OCI-M2 (cell line): ENCODE results near the gene RAD51B.
"Not testable (repeated sequence)": the region's sequence is repeated elsewhere in the genome, so short reads cannot be mapped to it uniquely, and the experiment has no call there.

ENCODE experiments used
- DNase-seq: peaks from one replicate; lab custom pipeline; 2025; ENCODE audit not compliant: unreplicated experiment; lab: John Stamatoyannopoulos, UW

The RAD51B gene

GRCh38 chr14:68698773-68699172 is 879.2 kb downstream of the RAD51B start:
- DNase-seq, result not testable (repeated sequence)

- DNase-seq, result no peak
Observed at GRCh38 chr14:68701001-68701741, 881.6 kb downstream of the RAD51B start.

- no peak for DNase-seq
Observed at GRCh38 chr14:68702135-68702534, 882.6 kb downstream of the RAD51B start.

DNA sequence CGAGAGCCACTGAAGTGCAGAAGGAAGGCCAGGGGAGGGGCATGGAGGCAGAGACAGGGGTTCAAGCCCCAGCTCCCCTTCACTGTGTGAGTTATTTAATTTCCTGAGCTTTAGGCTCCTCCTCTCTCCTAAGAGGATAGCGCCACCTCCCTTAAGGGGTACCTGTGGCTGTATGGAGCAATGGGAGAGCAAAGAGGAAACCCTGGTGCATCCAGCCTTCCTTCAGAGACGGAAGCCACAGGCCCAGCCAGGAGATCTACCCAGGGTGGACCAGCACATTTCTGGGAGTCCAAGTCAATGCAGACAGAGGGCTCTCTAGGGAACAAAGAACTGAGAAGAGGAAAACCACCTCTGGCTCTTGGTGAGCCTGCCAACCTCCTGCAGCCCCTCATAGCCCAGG is 883.0 kb downstream of the RAD51B start:
- no peak for DNase-seq

GRCh38 chr14:68703093-68703492 is 883.5 kb downstream of the RAD51B start:
- DNase-seq, result no peak

- DNase-seq, result no peak
Observed at GRCh38 chr14:68704736-68705720, 885.4 kb downstream of the RAD51B start.

GRCh38 chr14:68705741-68706283 is 886.2 kb downstream of the RAD51B start:
- DNase-seq, result no peak

DNA sequence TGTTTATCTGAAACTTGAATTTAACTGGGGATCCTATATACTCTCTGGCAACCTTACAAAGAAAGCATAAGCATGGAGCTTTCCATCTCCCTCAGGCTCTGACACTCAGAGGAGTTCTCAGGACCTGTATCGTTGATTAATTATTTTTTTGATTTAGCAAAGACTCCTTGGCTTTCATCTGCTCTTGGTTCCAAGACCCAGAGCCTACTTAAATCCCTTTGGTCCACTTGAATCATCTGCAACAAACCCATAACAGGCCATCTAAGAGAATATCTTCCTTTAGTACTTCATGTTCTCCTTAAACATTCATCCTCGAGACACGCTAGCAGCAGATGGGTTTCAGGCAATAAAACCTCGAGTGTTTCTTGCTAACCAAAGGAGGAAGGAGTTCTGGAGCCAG is 887.9 kb downstream of the RAD51B start:
- DNase-seq, result no peak

DNA sequence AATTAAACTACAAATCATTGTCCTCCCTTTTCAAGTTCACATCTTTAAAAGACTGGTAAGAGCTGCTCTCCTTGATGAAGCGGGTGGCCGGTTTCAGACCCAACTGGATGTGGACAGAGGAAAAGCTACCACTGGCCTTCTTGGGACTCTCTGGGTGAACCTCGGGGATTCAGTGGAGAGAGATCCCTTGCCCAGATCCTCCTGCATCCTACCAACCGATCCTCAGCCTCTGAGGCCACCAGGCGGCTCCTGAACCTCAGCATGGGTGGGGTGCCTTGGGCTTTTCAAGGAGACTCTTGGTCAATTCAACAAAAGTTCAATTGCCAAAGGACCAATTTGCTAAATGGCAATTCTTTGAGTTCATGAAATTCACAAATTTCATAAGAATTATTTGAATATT is 888.8 kb downstream of the RAD51B start:
- no peak for DNase-seq

- DNase-seq, result no peak
Observed at GRCh38 chr14:68709007-68709406, 889.4 kb downstream of the RAD51B start.

DNA sequence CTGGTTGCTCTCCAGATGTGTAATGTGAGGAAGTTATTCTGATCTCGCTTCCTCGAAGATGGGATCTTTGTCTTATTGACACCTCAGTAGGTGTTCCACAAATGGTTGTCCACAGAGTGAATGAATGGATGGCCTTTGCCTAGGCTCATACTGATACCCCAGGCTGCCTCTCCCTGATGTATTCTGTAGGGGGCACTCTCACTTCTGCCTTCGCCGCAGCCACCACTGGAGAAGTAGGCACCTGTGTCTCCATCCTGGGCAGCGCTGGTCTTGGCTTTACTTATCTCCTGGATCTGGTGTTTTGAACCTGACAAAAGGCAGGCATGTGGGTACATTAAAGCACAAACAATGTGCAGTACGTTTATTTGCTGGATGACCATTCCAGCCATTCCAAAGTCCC is 891.2 kb downstream of the RAD51B start:
- DNase-seq, result no peak

- DNase-seq, result no peak
Observed at GRCh38 chr14:68711561-68712309, 892.2 kb downstream of the RAD51B start.

GRCh38 chr14:68712703-68713370 is 893.3 kb downstream of the RAD51B start:
- DNase-seq, result no peak

GRCh38 chr14:68713782-68714181 is 894.2 kb downstream of the RAD51B start:
- DNase-seq, result no peak

DNA sequence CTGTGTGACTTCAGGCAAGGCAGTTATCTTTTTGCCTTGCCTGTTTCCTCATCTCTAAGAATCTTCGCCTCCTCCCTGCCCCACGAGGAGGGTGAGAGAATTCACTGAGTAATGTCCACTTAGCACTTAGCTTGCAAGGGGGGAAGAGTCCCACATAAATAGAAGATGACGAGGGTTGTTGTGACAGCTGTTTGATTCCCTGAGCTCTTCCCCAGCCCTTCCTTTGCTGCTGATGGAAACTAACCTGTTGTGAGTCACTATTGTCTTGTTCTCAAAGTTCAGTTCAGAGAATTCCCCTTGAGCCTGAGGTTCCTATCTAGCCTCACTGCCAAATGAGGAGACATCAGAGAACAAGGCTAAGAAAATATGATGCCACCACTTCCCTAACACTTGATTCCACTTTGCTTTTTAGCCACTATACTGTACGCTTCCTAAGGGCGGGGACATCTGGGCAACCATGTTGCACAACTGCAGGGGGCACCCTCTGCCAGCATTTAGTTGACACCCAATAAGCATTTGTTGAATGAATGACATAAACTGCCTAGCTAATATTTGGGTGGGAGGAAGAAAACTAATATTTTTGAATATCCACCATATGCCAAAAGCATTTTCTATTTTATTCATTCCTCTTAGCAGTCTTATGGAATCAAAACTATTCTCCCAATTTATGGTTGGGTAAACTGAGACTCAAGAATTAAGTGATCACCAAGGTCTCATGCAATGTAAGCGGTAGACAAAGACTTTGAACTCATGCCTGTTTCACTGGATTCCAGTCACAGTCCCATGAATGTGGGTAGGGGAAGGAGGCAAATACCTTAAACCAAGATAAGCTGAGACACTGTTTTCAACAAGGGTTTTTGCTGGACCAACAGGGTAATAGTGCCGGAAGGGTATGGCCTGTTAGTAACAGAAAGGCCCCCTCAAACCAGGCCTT is 895.7 kb downstream of the RAD51B start:
- no peak for DNase-seq

DNA sequence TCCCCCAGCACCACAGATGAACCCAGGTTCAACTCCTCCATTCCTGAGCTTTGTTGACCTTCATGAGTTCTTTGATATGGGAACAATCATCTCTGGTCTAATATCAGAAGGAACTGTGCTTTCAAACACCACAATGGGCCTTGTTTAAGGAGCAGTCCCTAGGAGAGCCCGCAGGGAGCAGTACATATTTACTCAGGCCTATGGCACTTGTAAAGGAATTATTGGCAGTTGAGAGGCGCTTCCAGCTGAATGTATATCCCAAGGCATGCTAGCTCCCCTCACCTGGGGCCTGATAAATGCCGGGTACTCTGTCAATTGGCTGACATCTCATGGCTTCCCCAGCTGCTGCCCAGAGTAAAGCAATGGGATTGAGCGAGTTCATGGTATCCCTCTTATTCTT is 897.1 kb downstream of the RAD51B start:
- DNase-seq, result no peak

GRCh38 chr14:68718023-68718990 is 898.7 kb downstream of the RAD51B start:
- DNase-seq, result no peak

- no peak for DNase-seq
Observed at GRCh38 chr14:68719634-68720384, 900.2 kb downstream of the RAD51B start.
